ENCODE measurements around the gene ACVR1. TPM values are rescaled to one million over a fixed set of nuclear protein-coding genes. Genes with fewer than 3 reads are reported as not detected.
"Not testable (repeated sequence)": the region's sequence is repeated elsewhere in the genome, so short reads cannot be mapped to it uniquely, and the experiment has no call there.

Gene ACVR1
- total RNA-seq, 1 experiment from 2014 or later = 1.9 TPM

DNA sequence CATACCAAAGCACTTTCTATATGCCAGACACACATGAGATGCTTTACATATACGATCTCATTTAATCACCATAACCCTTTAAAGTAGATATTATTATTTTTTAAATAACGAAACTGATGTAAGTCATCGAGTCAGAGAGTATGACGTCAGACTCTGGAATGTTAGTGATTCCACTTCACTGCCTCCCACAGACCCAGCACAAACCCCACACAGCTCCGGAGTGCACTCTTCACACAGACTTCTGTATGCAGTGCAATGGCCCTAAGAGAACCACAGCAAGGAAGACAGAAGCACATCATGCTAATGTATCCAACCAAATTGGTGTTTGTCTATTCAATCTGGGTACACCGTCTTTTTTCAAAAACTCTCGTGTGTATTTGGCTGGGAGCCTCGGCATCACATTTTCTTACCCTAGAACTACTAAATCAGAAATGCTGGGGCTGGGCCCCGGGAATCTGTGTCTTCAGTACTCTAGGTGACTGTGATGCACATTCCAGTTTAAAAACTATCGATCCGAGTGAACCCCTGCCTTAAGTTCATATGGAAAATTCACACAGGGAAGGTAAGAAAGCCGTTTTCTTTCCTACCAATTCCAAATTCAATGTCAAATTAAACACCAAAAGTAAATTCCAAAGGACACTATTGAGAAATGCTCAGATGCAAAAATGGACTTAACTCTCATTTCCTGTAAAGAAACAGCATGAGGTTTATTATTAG lies 129.7 kb downstream of the ACVR1 start:
- no peak for DNase-seq (ENCODE audit: low spot score)
- in situ Hi-C loops (cut with HindIII; ENCODE audit: low sequenced_read_pairs) = no loop called here

DNA sequence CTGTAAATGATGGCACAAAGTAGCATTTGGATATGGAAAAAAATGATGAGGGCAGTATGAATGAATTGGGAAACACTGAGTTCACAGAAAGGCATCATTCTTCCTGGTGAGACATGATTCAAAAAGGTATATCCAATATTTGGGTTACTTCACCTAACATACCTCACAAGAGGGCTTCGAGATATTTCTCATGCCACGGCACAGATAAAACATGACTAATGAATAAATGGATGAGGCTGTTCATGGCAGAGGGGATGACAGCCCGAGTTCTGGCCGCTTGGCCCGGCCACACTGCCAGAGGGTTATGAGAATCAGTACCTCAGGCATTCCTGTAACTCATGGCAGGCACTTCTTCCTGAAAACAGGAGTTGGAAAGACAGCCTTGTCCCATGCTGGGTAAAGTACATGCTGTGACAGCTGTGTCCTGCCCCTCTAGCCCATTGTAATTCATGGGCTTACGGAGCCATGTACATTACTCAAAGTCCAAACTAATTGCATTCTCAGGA lies 131.5 kb downstream of the ACVR1 start:
- no peak for DNase-seq (ENCODE audit: low spot score)
- in situ Hi-C loops (cut with HindIII; ENCODE audit: low sequenced_read_pairs) = no loop called here

DNA sequence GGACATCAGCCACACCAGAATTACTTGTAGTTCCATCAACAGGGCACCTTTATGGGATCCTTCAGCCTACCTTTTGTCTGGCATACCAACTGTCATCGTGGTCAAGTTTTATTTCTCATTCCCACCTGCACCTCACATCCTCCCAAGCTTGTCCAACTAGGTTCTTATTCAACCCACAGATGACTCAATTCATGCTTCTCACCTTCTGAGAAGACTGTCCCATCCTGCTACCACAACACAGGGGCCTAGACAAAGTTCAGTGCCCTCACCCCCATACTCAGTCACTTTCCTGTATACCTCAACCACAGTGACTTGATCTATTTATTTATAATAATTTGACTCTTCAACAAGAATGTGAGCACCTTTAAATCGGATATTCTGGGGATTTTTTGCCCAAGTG lies 133.1 kb downstream of the ACVR1 start:
- in situ Hi-C loops (cut with HindIII; ENCODE audit: low sequenced_read_pairs) = no loop called here

DNA sequence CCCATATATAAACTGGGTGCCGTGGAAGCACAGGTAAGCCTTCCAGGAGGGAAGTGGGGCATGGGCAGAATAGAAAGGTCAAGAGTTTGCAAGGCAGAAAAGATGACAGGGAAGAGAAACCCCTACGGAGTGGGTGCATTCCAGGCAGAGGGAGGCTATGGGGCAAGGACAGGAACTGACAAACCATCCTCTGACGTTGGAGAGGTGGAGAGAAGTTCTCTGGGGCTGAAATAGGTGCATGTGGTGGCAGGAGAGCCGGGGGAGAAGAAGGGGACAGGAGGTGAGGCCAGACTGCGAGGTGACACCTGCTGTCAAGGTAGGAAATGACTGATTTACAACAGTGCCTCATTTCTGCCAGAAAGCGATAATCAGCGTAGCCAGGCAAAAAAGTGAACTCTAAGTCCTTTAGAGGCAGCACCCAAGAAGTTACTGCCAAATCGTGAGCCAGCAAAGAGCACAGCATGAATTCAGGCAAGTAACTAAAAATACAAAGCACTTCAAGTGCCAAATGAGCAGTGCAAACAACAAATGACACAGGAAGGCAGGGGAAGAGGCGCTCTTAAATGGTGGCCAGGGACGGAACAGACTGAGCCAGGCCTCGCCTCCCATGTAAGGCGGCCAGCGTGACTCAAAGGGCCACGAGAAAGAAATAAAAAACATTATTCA lies 134.2 kb downstream of the ACVR1 start:
- peak; percentile 68 for DNase-seq (ENCODE audit: low spot score)
- in situ Hi-C loops (cut with HindIII; ENCODE audit: low sequenced_read_pairs) = no loop called here

More for the DNA sequence above, 133.1 kb downstream of the ACVR1 start:
- DNase-seq (ENCODE audit: low spot score) = no peak

DNA sequence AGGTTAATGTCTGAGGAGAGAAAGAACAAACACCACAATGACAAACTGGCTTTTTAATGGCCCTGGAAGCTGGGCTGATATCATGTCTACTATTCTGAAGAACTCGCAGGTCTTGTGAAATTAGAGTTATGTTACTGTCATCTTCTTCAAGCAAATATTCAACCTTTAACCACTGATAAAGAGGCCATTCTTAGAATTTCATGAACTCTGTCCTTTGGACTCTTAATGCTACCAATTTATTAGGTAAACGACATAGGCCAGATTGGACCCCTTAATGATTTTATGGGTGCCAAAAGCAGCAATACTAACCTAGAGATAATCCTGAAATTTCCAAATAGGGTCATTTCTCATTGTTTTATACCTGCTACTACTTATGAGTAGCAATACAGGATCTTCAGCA lies 138.5 kb downstream of the ACVR1 start:
- DNase-seq (ENCODE audit: low spot score) = no peak
- in situ Hi-C loops (cut with HindIII; ENCODE audit: low sequenced_read_pairs) = no loop called here

DNA sequence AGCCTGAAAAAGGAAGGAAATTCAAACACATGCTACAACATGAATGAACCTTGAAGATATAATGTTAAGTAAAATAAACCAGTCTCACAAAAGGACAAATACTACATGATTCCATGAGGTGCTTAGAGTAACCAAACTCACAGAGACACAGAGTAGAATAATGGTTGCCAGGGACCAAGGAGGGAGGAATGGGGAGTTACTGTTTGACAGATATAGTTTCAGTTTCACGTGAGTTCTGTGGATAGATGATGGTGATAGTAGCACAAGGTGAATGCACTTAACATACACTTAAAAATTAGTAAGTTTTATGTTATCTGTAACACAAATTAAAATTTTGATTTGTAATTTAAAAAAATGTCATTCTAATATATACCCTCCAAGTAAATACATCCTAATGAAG lies 140.6 kb downstream of the ACVR1 start:
- no peak for DNase-seq (ENCODE audit: low spot score)
- in situ Hi-C loops (cut with HindIII; ENCODE audit: low sequenced_read_pairs) = no loop called here

DNA sequence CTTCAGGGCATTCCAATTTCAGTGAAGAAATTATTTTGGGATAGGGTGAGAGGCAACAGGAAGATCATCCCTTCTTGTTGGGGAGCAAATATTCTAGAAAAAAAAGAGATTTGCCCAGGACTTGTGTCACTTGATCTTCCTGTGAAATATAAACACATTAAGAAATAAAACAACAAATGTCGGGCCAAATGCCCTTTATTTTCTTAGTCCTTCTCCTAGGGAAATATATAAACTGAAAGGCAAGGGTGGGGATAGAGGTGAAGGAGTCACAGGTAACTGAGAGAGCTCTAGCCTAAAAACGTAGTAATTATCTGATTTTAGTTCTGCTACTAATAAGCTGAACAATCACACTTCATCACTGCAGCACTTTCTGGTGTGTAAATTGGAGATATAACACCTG lies 142.9 kb downstream of the ACVR1 start:
- no peak for DNase-seq (ENCODE audit: low spot score)
- in situ Hi-C loops (cut with HindIII; ENCODE audit: low sequenced_read_pairs) = no loop called here

DNA sequence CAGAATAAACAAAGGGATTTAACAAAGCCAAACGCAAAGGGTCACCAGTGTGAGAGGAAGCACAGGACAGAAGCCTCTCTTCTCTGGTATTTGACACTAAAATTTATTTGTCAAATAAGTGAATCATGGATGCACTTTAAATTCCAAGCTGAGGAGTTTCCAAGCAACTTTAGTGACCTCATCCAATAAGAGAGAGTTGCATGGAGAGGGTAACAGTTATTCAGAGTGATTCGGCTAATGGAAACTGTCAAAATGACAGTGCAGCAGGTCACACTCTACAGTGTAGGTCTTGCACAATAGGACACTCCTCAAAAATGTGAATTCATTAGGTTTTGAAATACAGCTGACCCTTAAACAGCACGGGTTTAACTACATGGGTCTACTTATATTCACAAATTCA lies 143.5 kb downstream of the ACVR1 start:
- no peak for DNase-seq (ENCODE audit: low spot score)

DNA sequence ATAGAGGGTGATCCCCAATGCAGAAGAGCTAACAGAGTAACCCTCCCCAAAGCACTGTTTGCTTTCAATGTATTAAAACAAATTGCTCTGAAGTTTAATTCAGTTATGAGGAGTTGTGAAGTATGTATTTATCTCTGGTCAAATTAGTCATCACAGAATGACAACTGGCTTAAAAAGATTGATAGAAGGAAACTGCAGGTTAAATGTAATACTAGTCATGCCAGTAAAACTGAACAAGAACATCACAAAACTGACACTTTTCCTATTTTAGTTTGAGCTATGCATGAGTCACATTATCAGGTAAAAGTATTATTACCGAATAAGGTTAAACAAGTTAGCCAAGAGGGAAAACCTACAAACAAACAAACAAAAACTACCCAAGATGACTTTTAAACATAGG lies 148.4 kb downstream of the ACVR1 start:
- in situ Hi-C loops (cut with HindIII; ENCODE audit: low sequenced_read_pairs) = no loop called here
- DNase-seq (ENCODE audit: low spot score) = no peak

More for the DNA sequence above, 143.5 kb downstream of the ACVR1 start:
- in situ Hi-C loops (cut with HindIII; ENCODE audit: low sequenced_read_pairs) = no loop called here

DNA sequence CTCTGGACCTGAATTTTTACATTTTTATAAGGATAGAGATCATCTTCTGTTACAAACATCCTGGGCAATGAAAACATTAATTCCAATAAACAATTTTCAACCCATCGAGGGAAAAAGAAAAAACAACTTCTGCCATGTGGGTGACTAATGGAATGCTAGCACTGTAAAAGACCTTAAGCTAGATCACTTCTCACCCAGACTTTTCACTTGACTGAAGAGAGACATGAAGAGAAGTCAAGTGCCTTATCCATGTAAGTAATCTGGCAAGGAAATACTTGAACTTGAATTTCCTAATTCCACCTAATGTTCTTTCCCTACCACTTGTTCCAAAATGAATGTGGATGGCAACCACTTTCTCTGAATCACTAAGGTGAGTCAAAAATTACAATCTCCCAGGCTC lies 149.2 kb downstream of the ACVR1 start:
- DNase-seq (ENCODE audit: low spot score) = no peak
- in situ Hi-C loops (cut with HindIII; ENCODE audit: low sequenced_read_pairs) = no loop called here

DNA sequence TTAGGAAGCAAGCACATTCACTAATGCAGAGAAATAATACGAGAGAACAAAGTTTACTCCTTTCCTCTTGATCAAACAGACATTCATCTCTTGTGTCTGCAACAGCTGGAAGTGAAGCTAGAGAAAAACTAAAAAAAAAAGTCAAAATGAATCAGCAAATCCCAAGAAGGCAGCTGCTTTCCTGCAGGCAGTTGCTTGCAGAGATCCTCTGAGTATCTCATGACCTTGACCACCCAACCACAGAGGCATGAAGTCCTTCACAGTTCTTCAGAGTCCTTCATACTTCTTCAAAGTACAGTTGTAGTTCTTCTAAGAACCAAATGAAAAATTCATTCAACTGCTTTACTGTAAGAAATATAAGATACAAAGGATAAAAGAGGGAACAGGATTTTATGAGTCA lies 150.3 kb downstream of the ACVR1 start:
- DNase-seq (ENCODE audit: low spot score) = no peak
- in situ Hi-C loops (cut with HindIII; ENCODE audit: low sequenced_read_pairs) = no loop called here

DNA sequence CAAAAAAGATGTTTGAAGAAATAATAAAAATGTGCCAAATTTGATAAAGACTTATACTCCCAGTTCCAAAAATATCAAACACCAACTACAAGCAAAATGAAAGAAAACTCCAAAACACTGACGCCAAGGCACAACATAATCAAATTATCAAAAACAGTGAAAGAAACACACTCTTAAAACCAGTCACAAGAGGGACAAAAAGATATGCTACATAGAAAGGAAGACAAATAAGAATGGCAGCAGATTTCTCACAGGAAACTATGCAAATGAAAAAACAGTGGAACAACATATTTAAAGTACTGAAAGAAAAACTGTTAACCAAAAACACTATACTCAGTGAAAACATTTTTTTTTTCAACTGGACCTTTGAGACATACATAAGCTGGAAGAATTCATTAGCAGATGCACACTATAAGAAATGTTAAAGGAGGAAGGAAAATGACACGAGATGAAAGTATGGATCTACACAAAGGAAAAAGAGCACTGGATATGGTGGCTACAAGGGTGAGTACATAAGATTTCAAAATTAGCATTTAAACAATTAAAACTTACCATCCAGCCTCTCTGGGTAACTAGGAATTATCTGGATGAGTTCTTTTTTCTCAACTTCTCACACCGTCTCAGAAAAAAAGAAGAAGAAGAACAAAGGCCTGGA lies 153.4 kb downstream of the ACVR1 start:
- in situ Hi-C loops (cut with HindIII; ENCODE audit: low sequenced_read_pairs) = no loop called here

DNA sequence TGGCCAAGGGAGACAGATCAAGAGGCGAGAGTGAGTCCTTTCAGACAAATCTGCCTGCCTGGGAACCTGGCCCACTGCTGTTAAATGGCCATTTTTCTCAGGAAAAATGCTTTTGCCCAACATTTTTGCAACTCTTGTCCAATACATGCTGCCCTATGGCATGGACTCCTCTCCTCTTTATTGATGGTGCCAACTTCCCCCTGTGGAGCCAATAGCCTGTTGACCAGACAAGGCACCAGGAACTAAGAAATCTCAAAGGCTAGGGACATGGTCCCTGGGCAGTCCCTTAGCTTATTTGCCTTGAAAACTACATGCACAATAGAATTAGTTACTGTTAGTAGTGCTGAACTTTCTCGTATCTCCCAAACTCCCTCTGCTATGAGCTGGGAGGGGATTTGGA lies 155.6 kb downstream of the ACVR1 start:
- in situ Hi-C loops (cut with HindIII; ENCODE audit: low sequenced_read_pairs) = no loop called here
- no peak for DNase-seq (ENCODE audit: low spot score)

More for the DNA sequence above, 153.4 kb downstream of the ACVR1 start:
- DNase-seq (ENCODE audit: low spot score) = no peak

DNA sequence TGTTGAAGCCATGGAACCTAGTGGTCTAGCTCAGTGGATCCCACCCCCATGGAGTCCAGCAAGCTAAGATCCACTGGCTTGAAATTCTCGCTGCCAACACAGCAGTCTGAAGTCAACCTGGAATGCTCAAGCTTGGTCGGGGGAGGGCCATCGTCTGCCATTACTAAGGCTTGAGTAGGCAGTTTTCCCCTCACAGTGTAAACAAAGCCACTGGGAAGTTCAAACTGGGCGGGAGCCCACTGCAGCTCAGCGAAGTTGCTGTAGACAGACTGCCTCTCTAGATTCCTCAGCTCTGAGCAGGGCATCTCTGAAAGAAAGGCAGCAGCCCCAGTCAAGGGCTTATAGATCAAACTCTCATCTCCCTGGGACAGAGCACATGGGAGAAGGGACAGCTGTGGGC lies 171.5 kb downstream of the ACVR1 start:
- DNase-seq (ENCODE audit: low spot score); in situ Hi-C loops (cut with HindIII; ENCODE audit: low sequenced_read_pairs): not testable (repeated sequence)

DNA sequence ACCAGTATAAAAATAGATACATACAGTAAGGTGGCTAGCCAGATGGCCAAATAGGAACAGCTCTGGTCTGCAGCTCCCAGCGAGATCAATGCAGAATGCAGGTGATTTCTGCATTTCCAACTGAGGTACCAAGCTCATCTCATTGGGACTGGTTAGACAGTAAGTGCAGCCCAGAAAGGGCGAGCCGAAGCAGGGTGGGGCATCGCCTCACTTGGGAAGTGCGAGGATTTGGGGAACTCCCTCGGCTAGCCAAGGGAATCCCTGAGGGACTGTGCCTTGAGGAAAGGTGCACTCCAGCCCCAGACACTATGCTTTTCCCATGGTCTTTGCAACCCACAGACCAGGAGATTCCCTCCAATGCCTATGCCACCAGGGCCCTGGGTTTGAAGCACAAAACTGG lies 172.0 kb downstream of the ACVR1 start:
- DNase-seq (ENCODE audit: low spot score); in situ Hi-C loops (cut with HindIII; ENCODE audit: low sequenced_read_pairs): not testable (repeated sequence)

DNA sequence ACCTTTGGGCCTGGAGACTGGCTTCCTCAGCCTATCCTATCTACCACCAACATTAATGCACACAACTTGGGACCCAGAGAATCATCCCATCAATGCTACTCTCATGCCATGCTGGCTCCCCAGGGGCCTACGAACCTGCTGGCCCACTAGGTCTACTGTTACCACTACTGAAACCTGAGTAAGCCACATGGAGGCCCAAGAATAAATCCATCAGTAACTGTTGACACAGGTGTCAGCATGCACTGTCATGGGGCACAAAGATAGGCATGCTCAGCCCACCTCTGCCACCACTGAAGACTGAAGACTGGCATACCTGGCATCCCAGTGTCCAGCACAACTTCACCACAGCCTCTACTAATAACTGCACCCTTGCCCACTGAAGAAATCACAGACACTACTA lies 176.3 kb downstream of the ACVR1 start:
- in situ Hi-C loops (cut with HindIII; ENCODE audit: low sequenced_read_pairs) = no loop called here
- no peak for DNase-seq (ENCODE audit: low spot score)

DNA sequence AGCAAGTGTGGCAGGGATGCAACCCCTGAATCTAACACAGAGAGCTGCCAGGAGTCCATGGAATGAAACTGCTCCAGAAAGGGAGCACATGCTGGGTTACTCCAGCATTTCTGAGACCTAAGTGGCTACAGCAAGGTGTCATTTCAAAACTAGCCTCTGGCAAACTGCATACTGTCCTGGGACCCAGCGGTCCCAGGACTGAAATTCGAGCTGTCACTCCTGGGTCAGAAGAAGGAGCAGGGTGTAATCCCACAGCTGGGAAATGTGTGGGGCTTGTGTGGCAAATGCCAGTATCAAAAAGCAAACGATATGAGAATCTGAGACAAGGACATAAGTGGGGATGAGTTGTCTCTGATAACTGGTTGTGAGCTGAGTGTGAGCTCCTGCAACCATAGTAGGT lies 177.1 kb downstream of the ACVR1 start:
- in situ Hi-C loops (cut with HindIII; ENCODE audit: low sequenced_read_pairs) = no loop called here
- no peak for DNase-seq (ENCODE audit: low spot score)

DNA sequence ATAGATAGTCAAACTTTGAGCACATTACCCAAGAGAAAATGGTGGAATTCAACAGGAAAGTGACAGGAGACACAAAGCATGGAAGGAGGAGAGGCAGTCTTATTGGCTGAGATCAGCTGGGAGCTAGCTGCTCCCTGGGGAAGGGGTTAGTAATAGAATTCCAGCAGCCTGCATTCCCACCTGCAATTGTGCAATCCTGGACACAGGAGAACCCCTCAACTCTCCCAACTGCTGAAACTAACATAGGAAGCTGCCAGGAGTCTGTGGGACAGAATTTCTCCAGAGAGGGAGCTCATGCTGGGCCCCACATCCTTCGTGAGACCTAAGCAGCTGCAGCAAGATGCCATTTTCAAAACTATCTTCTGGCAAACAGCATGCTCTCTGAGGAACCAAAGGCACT lies 177.7 kb downstream of the ACVR1 start:
- no peak for DNase-seq (ENCODE audit: low spot score)
- in situ Hi-C loops (cut with HindIII; ENCODE audit: low sequenced_read_pairs) = no loop called here

DNA sequence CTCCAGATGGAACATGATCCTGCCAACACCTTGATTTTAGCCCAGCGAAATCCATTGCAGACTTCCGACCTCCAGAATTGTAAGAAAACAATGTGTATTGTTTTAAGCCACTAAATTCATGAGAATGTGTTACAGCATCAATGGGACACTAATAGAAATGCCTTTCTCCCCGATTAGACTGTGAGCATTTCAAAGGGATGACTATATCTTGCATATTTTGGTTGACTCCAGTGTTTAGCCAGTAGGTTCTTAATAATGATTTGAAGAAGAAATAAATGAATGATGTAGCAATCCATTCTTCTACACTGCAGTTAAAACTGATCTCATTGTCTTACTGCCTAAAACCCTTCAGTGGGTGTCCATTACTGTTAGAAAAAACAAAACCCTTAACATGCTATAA lies 180.1 kb downstream of the ACVR1 start:
- in situ Hi-C loops (cut with HindIII; ENCODE audit: low sequenced_read_pairs) = no loop called here
- DNase-seq (ENCODE audit: low spot score) = no peak

DNA sequence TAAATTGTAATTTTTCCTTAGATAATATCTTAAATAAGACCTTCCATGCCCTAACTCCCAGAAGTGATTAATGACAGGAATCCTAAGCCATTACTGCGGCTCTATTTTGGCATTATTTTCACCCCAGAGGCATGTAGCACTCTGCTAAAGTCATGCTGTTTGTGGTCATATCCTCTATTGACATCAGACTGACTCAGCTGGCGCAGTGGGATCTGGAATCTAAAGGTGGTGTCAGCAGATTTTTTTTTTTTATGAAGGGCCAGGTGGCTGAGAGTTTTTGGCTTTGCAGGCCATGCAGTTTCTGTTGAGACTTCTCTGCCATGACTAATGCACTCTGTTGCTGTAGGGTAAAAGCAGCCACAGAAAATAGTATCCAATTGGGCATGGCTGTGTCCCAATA lies 183.4 kb downstream of the ACVR1 start:
- in situ Hi-C loops (cut with HindIII; ENCODE audit: low sequenced_read_pairs) = no loop called here
- no peak for DNase-seq (ENCODE audit: low spot score)
